Measurements from ENCODE around the gene RPH3AL. TPM values are rescaled to one million over a fixed set of nuclear protein-coding genes. Genes with fewer than 3 reads are reported as not detected.

Gene RPH3AL
- total RNA-seq, 4 donors from 2014 or later = 31.4 to 92.4 (median 48.6) TPM

DNA sequence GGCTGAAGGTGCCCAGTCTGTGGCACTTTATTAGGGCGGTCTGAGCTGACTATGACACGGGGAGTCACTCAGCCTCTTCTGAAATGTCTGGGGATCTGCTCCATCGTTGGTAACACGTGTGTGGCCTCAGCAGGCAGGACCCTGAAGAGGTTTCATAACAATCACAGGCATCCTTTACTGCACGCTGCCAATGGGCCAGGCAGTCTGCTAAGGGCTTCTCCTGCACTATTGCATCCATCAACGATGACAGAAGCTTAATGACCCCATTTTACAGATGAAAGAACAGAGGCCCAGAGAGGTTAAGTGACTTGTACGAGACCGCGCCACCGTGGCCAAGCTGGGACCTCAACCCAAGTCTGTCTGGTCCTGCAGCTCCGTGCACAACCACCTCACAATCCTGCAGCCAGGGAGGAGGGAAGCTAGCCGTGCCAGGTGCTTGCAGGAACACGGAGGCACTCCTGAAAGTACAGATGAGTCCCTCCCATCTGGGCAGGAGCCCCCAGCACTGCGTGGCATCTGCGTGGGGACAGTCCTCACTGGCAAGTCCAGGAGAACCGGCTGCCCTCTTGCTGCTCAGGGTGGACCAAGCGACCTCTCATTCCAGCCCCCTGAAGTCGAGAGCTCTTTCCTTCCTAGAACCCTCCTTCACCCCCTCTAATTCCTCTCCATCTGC is 40.0 kb downstream of the RPH3AL start:
- H3K4me3 ChIP-seq = no peak overlapping the region
- H3K36me3 ChIP-seq = no peaks in the 10 kb centered on the region
- no peak overlapping the region for H3K27ac ChIP-seq
- H3K27me3 ChIP-seq = no peaks in the 10 kb centered on the region
- no peak for DNase-seq
- no peaks in the 10 kb centered on the region for H3K4me1 ChIP-seq
- TF ChIP-seq, protein P1, sequence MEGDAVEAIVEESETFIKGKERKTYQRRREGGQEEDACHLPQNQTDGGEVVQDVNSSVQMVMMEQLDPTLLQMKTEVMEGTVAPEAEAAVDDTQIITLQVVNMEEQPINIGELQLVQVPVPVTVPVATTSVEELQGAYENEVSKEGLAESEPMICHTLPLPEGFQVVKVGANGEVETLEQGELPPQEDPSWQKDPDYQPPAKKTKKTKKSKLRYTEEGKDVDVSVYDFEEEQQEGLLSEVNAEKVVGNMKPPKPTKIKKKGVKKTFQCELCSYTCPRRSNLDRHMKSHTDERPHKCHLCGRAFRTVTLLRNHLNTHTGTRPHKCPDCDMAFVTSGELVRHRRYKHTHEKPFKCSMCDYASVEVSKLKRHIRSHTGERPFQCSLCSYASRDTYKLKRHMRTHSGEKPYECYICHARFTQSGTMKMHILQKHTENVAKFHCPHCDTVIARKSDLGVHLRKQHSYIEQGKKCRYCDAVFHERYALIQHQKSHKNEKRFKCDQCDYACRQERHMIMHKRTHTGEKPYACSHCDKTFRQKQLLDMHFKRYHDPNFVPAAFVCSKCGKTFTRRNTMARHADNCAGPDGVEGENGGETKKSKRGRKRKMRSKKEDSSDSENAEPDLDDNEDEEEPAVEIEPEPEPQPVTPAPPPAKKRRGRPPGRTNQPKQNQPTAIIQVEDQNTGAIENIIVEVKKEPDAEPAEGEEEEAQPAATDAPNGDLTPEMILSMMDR (IDR thresholded peaks at IDR 0.05) = no peak
- TF ChIP-seq POLR2A (IDR thresholded peaks at IDR 0.05) = no peak
- H3K9me3 ChIP-seq = no peaks in the 10 kb centered on the region

DNA sequence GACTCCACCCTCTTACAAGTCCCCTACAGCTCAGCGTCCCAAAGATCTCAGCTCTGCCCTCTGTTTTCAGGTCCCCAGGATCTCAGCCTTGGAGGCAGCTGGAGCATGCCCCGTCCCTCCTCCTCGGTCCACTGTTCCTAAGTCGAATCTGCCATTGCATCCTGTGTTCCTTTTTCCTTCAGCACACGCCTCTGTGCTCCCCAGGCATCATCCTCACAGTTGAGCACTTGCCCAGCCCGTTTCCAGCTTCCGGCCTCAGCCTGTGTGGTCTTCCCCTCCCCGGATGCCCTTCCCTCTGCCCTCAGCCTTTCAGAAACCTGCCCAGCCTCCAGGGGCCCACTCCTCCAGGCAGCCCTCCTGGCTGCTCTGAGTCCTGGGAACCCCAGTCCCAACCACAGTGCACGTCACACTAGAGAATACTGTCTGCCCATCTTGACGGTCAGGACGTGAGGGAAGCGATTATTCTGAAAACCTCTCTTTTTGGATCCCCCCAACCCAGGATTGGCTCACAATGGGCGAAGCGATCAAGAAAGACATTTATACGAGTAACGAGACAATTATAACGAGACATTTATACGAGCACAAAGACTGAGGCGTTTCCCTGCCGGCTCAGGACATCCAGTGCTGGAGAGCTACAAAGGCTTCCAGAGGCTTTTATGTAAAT is 41.4 kb downstream of the RPH3AL start:
- no peak overlapping the region for H3K4me3 ChIP-seq
- no peak overlapping the region for H3K27ac ChIP-seq
- H3K4me1 ChIP-seq = no peaks in the 10 kb centered on the region
- H3K9me3 ChIP-seq = no peaks in the 10 kb centered on the region
- H3K36me3 ChIP-seq = no peaks in the 10 kb centered on the region
- no peak for TF ChIP-seq POLR2A (IDR thresholded peaks at IDR 0.05)
- TF ChIP-seq, protein P1 (IDR thresholded peaks at IDR 0.05) = no peak
- no peak for DNase-seq
- H3K27me3 ChIP-seq = no peaks in the 10 kb centered on the region

DNA sequence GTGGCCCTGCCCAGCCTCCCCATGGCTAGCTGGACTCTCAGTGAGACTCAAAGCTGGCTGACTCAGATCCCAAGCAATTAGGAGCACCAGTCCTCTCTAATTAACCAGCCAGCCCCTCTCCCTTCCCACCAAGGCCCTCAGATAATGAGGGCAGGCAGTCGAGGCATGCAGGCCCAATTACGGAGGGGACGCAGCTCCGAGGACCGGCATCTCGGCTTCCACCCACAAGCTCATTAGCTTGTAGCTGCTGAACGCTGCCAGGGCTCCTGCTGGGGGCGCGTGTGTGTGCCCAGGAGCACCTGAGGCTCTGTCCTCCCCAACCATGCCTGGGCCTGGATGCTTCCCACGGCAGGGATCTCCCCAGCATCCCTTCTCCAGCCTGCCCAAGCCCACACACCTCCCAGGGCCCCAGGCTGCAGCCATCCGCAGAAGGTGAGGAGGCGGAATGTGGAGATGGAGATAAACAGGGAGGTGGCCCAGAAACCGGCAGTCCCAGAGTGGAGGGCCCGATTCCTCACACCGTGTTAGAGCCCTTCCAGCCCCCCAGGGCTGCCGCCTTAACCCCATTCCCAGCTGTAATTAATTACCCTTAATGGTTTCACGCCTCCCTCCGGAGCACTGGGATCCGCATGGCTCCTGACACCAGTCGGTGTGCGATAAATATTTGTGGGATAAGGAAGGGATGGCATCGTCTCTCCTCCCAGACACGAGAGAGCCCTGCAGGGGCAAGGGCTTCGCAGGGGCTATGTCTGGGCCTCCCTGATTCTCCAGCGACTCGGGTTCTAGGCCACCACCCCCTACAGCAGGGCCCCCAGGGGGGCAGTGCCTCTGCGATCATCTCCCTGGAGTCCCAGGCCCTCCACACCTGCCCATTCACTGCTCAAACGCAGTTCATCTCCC is 42.2 kb downstream of the RPH3AL start:
- TF ChIP-seq POLR2A (IDR thresholded peaks at IDR 0.05) = no peak
- TF ChIP-seq, protein P1 (IDR thresholded peaks at IDR 0.05) = no peak
- no peaks in the 10 kb centered on the region for H3K9me3 ChIP-seq
- DNase-seq = no peak
- no peaks in the 10 kb centered on the region for H3K36me3 ChIP-seq
- H3K4me3 ChIP-seq = no peak overlapping the region
- H3K27ac ChIP-seq = no peak overlapping the region
- H3K27me3 ChIP-seq = no peaks in the 10 kb centered on the region
- no peaks in the 10 kb centered on the region for H3K4me1 ChIP-seq

DNA sequence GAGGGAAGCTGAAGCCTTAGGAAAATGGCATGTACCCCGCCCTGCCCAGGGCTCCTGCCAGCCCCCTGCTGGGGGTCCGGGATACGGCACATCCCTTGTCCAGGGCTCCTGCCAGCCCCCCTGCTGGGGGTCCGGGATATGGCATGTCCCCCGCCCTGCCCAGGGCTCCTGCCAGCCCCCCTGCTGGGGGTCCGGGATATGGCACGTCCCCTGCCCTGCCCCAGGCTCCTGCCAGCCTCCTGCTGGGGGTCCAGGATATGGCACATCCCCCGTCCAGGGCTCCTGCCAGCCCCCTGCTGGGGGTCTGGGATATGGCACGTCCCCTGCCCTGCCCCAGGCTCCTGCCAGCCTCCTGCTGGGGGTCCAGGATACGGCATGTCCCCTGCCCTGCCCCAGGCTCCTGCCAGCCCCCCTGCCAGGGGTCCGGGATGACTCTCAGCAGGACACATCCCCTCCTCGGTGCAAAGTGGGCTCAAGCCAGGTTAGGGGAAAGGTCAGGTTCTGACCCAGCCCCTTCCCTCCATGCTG is 43.2 kb downstream of the RPH3AL start:
- DNase-seq = no peak
- H3K9me3 ChIP-seq = no peaks in the 10 kb centered on the region

More for the DNA sequence above, 43.2 kb downstream of the RPH3AL start:
- TF ChIP-seq, protein P1 (IDR thresholded peaks at IDR 0.05) = peak in 1 of 6 experiments; percentile 20
- TF ChIP-seq POLR2A (IDR thresholded peaks at IDR 0.05) = no peak
- no peaks in the 10 kb centered on the region for H3K4me1 ChIP-seq
- no peak overlapping the region for H3K4me3 ChIP-seq
- no peaks in the 10 kb centered on the region for H3K27me3 ChIP-seq
- H3K36me3 ChIP-seq = no peaks in the 10 kb centered on the region
- no peak overlapping the region for H3K27ac ChIP-seq

Measured in Peyer's patch (tissue), 4 donors.